SK-N-MC (cell line): ENCODE data around the gene FAM204A.
A peak's percentile ranks its signal among the peaks of the same experiment; 100 is the strongest.

Experiments used
- DNase-seq: peaks from one replicate; pipeline ENCODE4 v3.0.0-alpha.2; 2011; ENCODE audit warnings: low read depth, low spot score
- H3K27ac ChIP-seq: fragments of 200-600 bp; sonication (generic); 2 replicates; pipeline ENCODE4 v1.5.1; 2016; ENCODE audit warnings: mixed run types
- H3K36me3 ChIP-seq: fragments of 200-600 bp; sonication (generic); 2 replicates; pipeline ENCODE4 v1.6.1; 2017; ENCODE audit warnings: antibody characterized with exemption, low read length, mixed read lengths; ENCODE audit not compliant: insufficient read depth
- H3K4me3 ChIP-seq: fragments of 200-600 bp; sonication (generic); 2 replicates; pipeline ENCODE4 v1.5.1; 2016
- H3K9ac ChIP-seq: fragments of 200-600 bp; sonication (generic); 2 replicates; pipeline ENCODE4 v1.8.0; 2017; ENCODE audit warnings: mixed run types, mixed read lengths; ENCODE audit not compliant: insufficient read length
- H3K9me3 ChIP-seq: fragments of 200-600 bp; sonication (generic); 2 replicates; pipeline ENCODE4 v1.6.1; 2017; ENCODE audit warnings: low read depth, mild to moderate bottlenecking, antibody characterized with exemption, low read length, moderate library complexity, mixed read lengths
- EZH2 ChIP-seq: fragments of 200-600 bp; sonication (generic); IDR thresholded peaks from one replicate; pipeline ENCODE4 v1.6.1; 2017; ENCODE audit warnings: antibody characterized with exemption
- FOXP2 ChIP-seq: optimal IDR thresholded peaks from 2 replicates; pipeline ENCODE3; 2011; ENCODE audit warnings: mild to moderate bottlenecking, moderate library complexity; ENCODE audit not compliant: insufficient read depth; ENCODE audit errors: extremely low read length, control extremely low read depth
- POLR2AphosphoS5 ChIP-seq: IDR thresholded peaks from 2 replicates; pipeline ENCODE4 v1.6.1; 2012; ENCODE audit warnings: mild to moderate bottlenecking, low read depth, low read length, borderline replicate concordance

FAM204A gene

DNA sequence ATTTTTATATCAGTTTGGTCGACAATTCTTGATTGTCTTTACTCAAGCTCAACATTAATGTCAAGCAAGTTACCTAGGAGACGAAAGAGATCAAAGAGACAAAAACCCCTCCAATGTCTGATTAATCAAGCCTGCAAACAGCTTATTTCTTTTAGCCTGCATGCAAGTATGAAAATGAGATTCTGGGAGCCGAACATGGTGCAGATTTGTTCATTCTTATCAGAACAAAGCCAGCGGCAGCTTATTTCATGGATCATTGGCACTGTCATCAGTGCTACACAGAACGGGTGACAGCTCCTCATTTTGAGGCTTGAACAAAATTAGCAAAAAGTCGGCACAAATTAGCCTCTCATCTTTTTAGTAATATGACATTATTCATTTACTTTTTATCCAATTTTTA, 26.5 kb downstream of the FAM204A start:
- Histone ChIP-seq H3K4me3 (peak overlapping the region; percentile 51; the same call in 1 of the 2 replicates), H3K36me3 (peaks cover 3% of the 10 kb centered on the region; the same call in 1 of the 2 replicates), H3K9me3 (no peaks in the 10 kb centered on the region), H3K9ac (no peak overlapping the region), H3K27ac (no peak overlapping the region)
- TF ChIP-seq EZH2 (no peak), FOXP2 (no peak), POLR2AphosphoS5 (no peak)
- no peak for DNase-seq

DNA sequence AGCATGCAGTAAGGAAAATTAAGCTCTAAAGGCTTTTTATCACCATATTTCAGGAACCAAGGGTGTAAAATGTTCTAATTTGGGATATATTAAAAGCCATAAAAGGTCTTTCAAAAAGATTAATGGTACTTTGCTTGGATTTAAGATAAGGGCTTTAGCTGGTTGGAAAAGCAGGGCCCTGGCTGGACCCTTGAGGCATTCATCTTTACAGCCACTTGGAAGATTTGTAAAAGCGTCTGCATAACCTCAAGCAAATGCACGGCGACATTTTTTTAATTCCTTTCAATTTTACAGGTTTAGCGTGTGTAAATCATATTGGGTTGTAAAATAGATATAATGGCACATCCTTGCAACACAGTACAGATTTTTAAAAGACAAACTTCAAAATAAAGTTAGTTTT, 27.2 kb downstream of the FAM204A start:
- no peak for DNase-seq
- H3K27ac ChIP-seq, result peak overlapping the region; percentile 50; the same call in 1 of the 2 replicates
- H3K9ac ChIP-seq, result no peak overlapping the region
- no peaks in the 10 kb centered on the region for H3K36me3 ChIP-seq
- no peaks in the 10 kb centered on the region for H3K9me3 ChIP-seq
- peak; percentile 23; the same call in 1 of the 2 replicates for TF ChIP-seq POLR2AphosphoS5
- TF ChIP-seq FOXP2, result no peak
- no peak for TF ChIP-seq EZH2
- peak overlapping the region; percentile 51 for H3K4me3 ChIP-seq

DNA sequence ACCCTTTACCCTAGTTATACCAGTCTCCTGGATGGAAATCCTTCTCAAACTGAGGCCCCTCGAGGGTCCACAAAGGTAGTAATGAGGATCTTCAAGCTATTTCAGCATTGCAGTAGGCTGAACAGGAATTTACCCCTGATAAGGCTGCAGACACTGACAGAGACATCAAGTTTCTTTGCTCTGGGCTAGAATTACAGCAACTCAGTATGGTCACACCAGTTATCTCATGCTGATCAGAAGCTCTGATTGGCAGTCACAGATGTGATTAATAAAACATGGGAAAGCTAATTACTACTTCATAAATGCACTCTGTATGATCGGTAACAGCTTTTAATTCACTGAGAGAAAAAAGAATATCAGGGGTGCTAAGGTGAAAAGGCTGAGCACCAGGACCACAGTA, 30.6 kb downstream of the FAM204A start:
- Histone ChIP-seq H3K27ac (no peak overlapping the region), H3K9ac (no peak overlapping the region), H3K9me3 (no peaks in the 10 kb centered on the region), H3K4me3 (no peak overlapping the region), H3K36me3 (peaks cover 3% of the 10 kb centered on the region; the same call in 1 of the 2 replicates)
- no peak for TF ChIP-seq FOXP2
- no peak for TF ChIP-seq POLR2AphosphoS5
- TF ChIP-seq EZH2, result no peak
- DNase-seq, result no peak

GRCh38 chr10:118310822-118311221, 31.3 kb downstream of the FAM204A start:
- no peaks in the 10 kb centered on the region for H3K9me3 ChIP-seq
- no peak overlapping the region for H3K27ac ChIP-seq
- TF ChIP-seq POLR2AphosphoS5 (no peak), FOXP2 (no peak), EZH2 (no peak)
- H3K36me3 ChIP-seq, result peaks cover 3% of the 10 kb centered on the region; the same call in 1 of the 2 replicates
- H3K4me3 ChIP-seq, result no peak overlapping the region
- H3K9ac ChIP-seq, result no peak overlapping the region
- DNase-seq, result no peak

DNA sequence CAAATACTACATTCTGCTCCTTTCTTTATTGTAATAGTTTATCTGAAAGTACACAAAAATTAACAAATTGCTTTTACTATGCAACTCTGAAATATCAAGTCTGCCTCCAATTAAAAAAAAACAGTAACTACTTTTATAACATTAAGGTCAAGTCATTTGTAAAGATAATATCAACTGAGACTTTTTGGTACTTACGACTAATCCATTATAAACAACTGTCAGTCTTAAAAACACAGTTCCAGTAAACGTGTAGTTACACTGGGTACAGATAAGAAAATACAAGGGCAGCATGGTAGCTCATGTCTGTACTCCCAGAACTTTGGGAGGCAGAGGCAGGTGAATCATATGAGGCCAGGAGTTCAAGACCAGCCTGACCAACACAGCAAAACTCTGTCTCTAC, 32.2 kb downstream of the FAM204A start:
- TF ChIP-seq EZH2 (no peak), FOXP2 (no peak), POLR2AphosphoS5 (no peak)
- Histone ChIP-seq H3K27ac (no peak overlapping the region), H3K9ac (no peak overlapping the region), H3K36me3 (peaks cover 3% of the 10 kb centered on the region; the same call in 1 of the 2 replicates), H3K4me3 (no peak overlapping the region), H3K9me3 (no peaks in the 10 kb centered on the region)
- no peak for DNase-seq

DNA sequence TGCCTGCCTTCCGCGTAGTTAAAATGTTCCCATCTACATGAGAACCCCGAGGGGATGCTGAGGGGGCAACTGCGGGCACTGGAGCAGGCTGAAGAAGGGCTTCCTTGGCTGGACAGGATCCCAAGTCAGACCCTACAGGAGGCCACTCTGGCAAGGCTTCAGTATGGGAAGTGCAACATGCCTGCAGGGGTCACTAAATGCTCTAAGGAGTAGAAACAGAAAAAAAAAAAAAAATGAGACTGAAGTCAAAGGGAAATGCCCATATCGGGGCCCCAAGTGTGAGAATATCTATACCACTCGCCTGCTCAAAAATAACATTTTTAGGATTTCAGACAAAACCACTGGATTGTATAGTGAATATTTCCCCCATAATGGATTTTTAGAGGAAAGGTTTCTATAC, 33.5 kb downstream of the FAM204A start:
- H3K36me3 ChIP-seq, result peaks cover 3% of the 10 kb centered on the region; the same call in 1 of the 2 replicates
- no peaks in the 10 kb centered on the region for H3K9me3 ChIP-seq
- no peak for DNase-seq
- no peak overlapping the region for H3K9ac ChIP-seq
- H3K4me3 ChIP-seq, result no peak overlapping the region
- no peak for TF ChIP-seq POLR2AphosphoS5
- H3K27ac ChIP-seq, result no peak overlapping the region

- Histone ChIP-seq H3K36me3 (peaks cover 3% of the 10 kb centered on the region; the same call in 1 of the 2 replicates), H3K9ac (no peak overlapping the region), H3K27ac (no peak overlapping the region), H3K9me3 (no peaks in the 10 kb centered on the region), H3K4me3 (no peak overlapping the region)
- no peak for TF ChIP-seq EZH2
- no peak for TF ChIP-seq POLR2AphosphoS5
- no peak for TF ChIP-seq FOXP2
- no peak for DNase-seq
Observed at GRCh38 chr10:118307859-118308258, 34.3 kb downstream of the FAM204A start.

DNA sequence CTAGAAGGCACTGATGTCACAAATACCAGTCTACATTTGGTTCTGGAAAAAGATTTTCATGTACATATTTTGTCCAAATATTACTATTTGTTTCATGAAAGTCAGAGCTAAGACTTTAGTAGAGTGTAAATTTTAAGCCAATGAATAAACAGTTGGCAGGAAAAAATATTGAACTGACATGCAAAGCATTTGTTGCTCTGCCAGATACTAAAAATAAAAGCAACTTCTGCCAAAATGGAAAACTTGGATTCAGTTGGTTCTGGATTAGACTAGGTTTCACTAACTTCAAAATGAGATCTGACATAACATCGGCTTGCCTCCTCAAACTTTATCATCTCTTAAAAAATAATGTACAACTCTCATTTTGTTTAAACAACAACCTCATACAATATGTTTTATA, 34.9 kb downstream of the FAM204A start:
- Histone ChIP-seq H3K36me3 (peaks cover 3% of the 10 kb centered on the region; the same call in 1 of the 2 replicates), H3K27ac (no peak overlapping the region), H3K9me3 (no peaks in the 10 kb centered on the region), H3K9ac (no peak overlapping the region), H3K4me3 (no peak overlapping the region)
- TF ChIP-seq POLR2AphosphoS5, result no peak
- no peak for TF ChIP-seq FOXP2
- no peak for TF ChIP-seq EZH2
- DNase-seq, result no peak

- H3K36me3 ChIP-seq, result peaks cover 3% of the 10 kb centered on the region; the same call in 1 of the 2 replicates
- no peak overlapping the region for H3K27ac ChIP-seq
- no peak for TF ChIP-seq FOXP2
- TF ChIP-seq POLR2AphosphoS5, result no peak
- no peak for TF ChIP-seq EZH2
- DNase-seq, result no peak
- H3K9ac ChIP-seq, result no peak overlapping the region
- no peak overlapping the region for H3K4me3 ChIP-seq
- H3K9me3 ChIP-seq, result no peaks in the 10 kb centered on the region
Observed at GRCh38 chr10:118305730-118306129, 36.4 kb downstream of the FAM204A start.
